Right lobe of liver (tissue), 4 donors: ENCODE measurements around the gene ZFAND2B.

ENCODE experiments used
- POLR2A ChIP-seq: fragments of 450-650 bp; IDR thresholded peaks from one replicate; pipeline ENCODE4 v1.6.1; 2017; ENCODE audit warnings: antibody characterized with exemption, mild to moderate bottlenecking
- TF ChIP-seq, protein P1 (sequence below), 4 donors: fragments of 200-600 bp in 3 of 4; fragments of 450-650 bp in 1 of 4; IDR thresholded peaks; one replicate each; pipeline versions ENCODE4 v1.5.1 to v1.8.0; 2016 to 2022; ENCODE audit warnings: antibody characterized with exemption in 4 of 4, mild to moderate bottlenecking in 2 of 4
- donor health status: DM: no; HTN: no; CAD: no.
- donor health status: DM: no; HTN: no; CAD: no.
- donor health status: DM: no; HTN: yes; CAD: no.

GRCh38 chr2:219253753-219254589, 47.4 kb downstream of the ZFAND2B start, which contains the start of gene TUBA4A:
- TF ChIP-seq, protein P1, sequence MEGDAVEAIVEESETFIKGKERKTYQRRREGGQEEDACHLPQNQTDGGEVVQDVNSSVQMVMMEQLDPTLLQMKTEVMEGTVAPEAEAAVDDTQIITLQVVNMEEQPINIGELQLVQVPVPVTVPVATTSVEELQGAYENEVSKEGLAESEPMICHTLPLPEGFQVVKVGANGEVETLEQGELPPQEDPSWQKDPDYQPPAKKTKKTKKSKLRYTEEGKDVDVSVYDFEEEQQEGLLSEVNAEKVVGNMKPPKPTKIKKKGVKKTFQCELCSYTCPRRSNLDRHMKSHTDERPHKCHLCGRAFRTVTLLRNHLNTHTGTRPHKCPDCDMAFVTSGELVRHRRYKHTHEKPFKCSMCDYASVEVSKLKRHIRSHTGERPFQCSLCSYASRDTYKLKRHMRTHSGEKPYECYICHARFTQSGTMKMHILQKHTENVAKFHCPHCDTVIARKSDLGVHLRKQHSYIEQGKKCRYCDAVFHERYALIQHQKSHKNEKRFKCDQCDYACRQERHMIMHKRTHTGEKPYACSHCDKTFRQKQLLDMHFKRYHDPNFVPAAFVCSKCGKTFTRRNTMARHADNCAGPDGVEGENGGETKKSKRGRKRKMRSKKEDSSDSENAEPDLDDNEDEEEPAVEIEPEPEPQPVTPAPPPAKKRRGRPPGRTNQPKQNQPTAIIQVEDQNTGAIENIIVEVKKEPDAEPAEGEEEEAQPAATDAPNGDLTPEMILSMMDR (IDR thresholded peaks at IDR 0.05) = peak in 1 of 4 donors; percentile 29
- TF ChIP-seq POLR2A = peak; percentile 99
